ENCODE measurements around the gene SEMA5B.

DNA sequence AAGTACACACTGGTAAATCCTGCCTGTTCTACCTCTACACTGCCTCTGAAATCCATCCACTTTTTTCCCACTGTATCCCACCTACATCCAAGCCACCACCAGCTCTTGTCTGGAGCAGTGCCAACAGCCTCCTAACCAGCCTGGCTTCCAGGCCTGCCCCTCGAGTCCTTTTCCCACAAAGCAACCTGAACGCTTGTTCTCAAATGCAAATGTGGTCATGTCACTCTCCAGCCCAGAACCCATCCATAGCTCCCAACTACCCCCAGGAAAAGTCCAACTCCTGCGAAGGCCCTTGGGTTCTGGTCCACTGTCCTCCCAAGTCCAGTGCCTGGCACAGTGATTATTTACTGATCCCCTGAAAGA lies 83.8 kb downstream of the SEMA5B start:
- TF ChIP-seq, protein P1, sequence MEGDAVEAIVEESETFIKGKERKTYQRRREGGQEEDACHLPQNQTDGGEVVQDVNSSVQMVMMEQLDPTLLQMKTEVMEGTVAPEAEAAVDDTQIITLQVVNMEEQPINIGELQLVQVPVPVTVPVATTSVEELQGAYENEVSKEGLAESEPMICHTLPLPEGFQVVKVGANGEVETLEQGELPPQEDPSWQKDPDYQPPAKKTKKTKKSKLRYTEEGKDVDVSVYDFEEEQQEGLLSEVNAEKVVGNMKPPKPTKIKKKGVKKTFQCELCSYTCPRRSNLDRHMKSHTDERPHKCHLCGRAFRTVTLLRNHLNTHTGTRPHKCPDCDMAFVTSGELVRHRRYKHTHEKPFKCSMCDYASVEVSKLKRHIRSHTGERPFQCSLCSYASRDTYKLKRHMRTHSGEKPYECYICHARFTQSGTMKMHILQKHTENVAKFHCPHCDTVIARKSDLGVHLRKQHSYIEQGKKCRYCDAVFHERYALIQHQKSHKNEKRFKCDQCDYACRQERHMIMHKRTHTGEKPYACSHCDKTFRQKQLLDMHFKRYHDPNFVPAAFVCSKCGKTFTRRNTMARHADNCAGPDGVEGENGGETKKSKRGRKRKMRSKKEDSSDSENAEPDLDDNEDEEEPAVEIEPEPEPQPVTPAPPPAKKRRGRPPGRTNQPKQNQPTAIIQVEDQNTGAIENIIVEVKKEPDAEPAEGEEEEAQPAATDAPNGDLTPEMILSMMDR (IDR thresholded peaks at IDR 0.05; ENCODE audit: insufficient read depth, low read depth, low read length) = no peak
- TF ChIP-seq EZH2 (IDR thresholded peaks at IDR 0.05; ENCODE audit: insufficient read depth, low read length) = no peak
